ENCODE results near the gene PCED1B. TPM values are rescaled to one million over a fixed set of nuclear protein-coding genes. Genes with fewer than 3 reads are reported as not detected.

The PCED1B gene
- total and polyA plus RNA-seq, 4 experiments from 2014 or later, result 44.3 to 74.6 (median 47.8) TPM

- H3K4me3 ChIP-seq (ENCODE audit: low read length in 2 of 2), result no peak overlapping the region
- Mint-ChIP-seq H3K4me1 (peaks cover 18 to 32% (median 21%) of the 10 kb centered on the region in 4 donors), H3K27me3 (no peaks in the 10 kb centered on the region), H3K9me3 (peaks cover 0 to 5% (median 3%) of the 10 kb centered on the region in 8 donors), H3K27ac (peak overlapping the region in 1 of 7 donors; percentile 48), H3K4me3 (no peak overlapping the region), H3K36me3 (peaks cover 23 to 29% of the 10 kb centered on the region in 2 donors)
- H3K36me3 ChIP-seq (ENCODE audit: insufficient read depth, low read length), result no peaks in the 10 kb centered on the region
- H3K27ac ChIP-seq (ENCODE audit: low read depth, low read length), result no peak overlapping the region
- H3K9me3 ChIP-seq (ENCODE audit: control insufficient read depth in 1 of 2, low read length in 2 of 2), result no peaks in the 10 kb centered on the region
- intact Hi-C loops (cut with micrococcal nuclease), result loop anchor here (2.0 to 5.0 kb wide), 2 partner anchors 15 to 65 kb away; no protein-coding TSS in a partner anchor
- DNase-seq, result no peak
- H3K27me3 ChIP-seq (ENCODE audit: insufficient read depth, low read length), result no peaks in the 10 kb centered on the region
- ChIA-PET POLR2A (ENCODE audit: partially characterized antibody) (no interaction called here), CTCF (ENCODE audit: partially characterized antibody) (no interaction called here)
- peaks cover 17% of the 10 kb centered on the region for H3K4me1 ChIP-seq (ENCODE audit: insufficient read depth, low read length)
These were observed 68.3 kb downstream of the PCED1B start for GRCh38 chr12:47147739-47148138.

GRCh38 chr12:47149146-47149545, 69.7 kb downstream of the PCED1B start:
- no peak for DNase-seq
- peak overlapping the region in 1 of 7 donors; percentile 39 for H3K27ac Mint-ChIP-seq
- H3K4me1 Mint-ChIP-seq, result peaks cover 20 to 31% (median 24%) of the 10 kb centered on the region in 4 donors
- intact Hi-C loops (cut with micrococcal nuclease), result loop anchor here (5.0 kb wide), 1 partner anchor 67 kb away; no protein-coding TSS in a partner anchor
- ChIA-PET POLR2A (ENCODE audit: partially characterized antibody) (no interaction called here), CTCF (ENCODE audit: partially characterized antibody) (interaction anchor here (0.8 to 1.3 kb wide), 3 partner anchors 17 to 79 kb away, joined by 3 read pairs; no protein-coding TSS in a partner anchor)
- H3K36me3 Mint-ChIP-seq, result peaks cover 21 to 28% of the 10 kb centered on the region in 2 donors
- H3K27me3 Mint-ChIP-seq, result no peaks in the 10 kb centered on the region
- Histone ChIP-seq H3K36me3 (ENCODE audit: insufficient read depth, low read length) (no peaks in the 10 kb centered on the region), H3K4me3 (ENCODE audit: low read length in 2 of 2) (no peak overlapping the region), H3K4me1 (ENCODE audit: insufficient read depth, low read length) (peaks cover 17% of the 10 kb centered on the region), H3K27ac (ENCODE audit: low read depth, low read length) (no peak overlapping the region), H3K27me3 (ENCODE audit: insufficient read depth, low read length) (no peaks in the 10 kb centered on the region), H3K9me3 (ENCODE audit: control insufficient read depth in 1 of 2, low read length in 2 of 2) (no peaks in the 10 kb centered on the region)
- H3K4me3 Mint-ChIP-seq, result no peak overlapping the region
- peaks cover 0 to 5% (median 3%) of the 10 kb centered on the region in 8 donors for H3K9me3 Mint-ChIP-seq

GRCh38 chr12:47152095-47152494, 72.7 kb downstream of the PCED1B start:
- no peak overlapping the region for H3K27ac ChIP-seq (ENCODE audit: low read depth, low read length)
- peaks cover 20% of the 10 kb centered on the region for H3K4me1 ChIP-seq (ENCODE audit: insufficient read depth, low read length)
- peaks cover 13 to 28% of the 10 kb centered on the region in 2 donors for H3K36me3 Mint-ChIP-seq
- no peaks in the 10 kb centered on the region for H3K9me3 ChIP-seq (ENCODE audit: control insufficient read depth in 1 of 2, low read length in 2 of 2)
- peaks cover 0 to 5% (median 3%) of the 10 kb centered on the region in 8 donors for H3K9me3 Mint-ChIP-seq
- intact Hi-C loops (cut with micrococcal nuclease), result no loop called here
- DNase-seq, result no peak
- CTCF ChIA-PET (ENCODE audit: partially characterized antibody), result interaction anchor here (1.6 kb wide), 1 partner anchor 13 kb away, joined by 3 read pairs; no protein-coding TSS in a partner anchor
- no peak overlapping the region for H3K27ac Mint-ChIP-seq
- H3K4me3 Mint-ChIP-seq, result no peak overlapping the region
- POLR2A ChIA-PET (ENCODE audit: partially characterized antibody), result no interaction called here
- peaks cover 17 to 38% (median 28%) of the 10 kb centered on the region in 4 donors for H3K4me1 Mint-ChIP-seq
- H3K27me3 ChIP-seq (ENCODE audit: insufficient read depth, low read length), result no peaks in the 10 kb centered on the region
- H3K4me3 ChIP-seq (ENCODE audit: low read length in 2 of 2), result no peak overlapping the region
- H3K36me3 ChIP-seq (ENCODE audit: insufficient read depth, low read length), result no peaks in the 10 kb centered on the region
- H3K27me3 Mint-ChIP-seq, result no peaks in the 10 kb centered on the region

- POLR2A ChIA-PET (ENCODE audit: partially characterized antibody), result interaction anchor here (0.8 to 2.5 kb wide), 8 partner anchors 10 to 85 kb away, joined by 3 to 13 read pairs (median 3); partner anchors contain the start of genes AMIGO2 and PCED1B
- Histone ChIP-seq H3K9me3 (ENCODE audit: control insufficient read depth in 1 of 2, low read length in 2 of 2) (no peaks in the 10 kb centered on the region), H3K4me3 (ENCODE audit: low read length in 2 of 2) (no peak overlapping the region), H3K36me3 (ENCODE audit: insufficient read depth, low read length) (no peaks in the 10 kb centered on the region), H3K27ac (ENCODE audit: low read depth, low read length) (no peak overlapping the region), H3K4me1 (ENCODE audit: insufficient read depth, low read length) (peaks cover 29% of the 10 kb centered on the region), H3K27me3 (ENCODE audit: insufficient read depth, low read length) (no peaks in the 10 kb centered on the region)
- Mint-ChIP-seq H3K27me3 (no peaks in the 10 kb centered on the region), H3K9me3 (peaks cover 0 to 13% (median 5%) of the 10 kb centered on the region in 8 donors), H3K4me3 (no peak overlapping the region), H3K27ac (peak overlapping the region; percentile 28 to 93 (median 75)), H3K4me1 (peaks cover 29 to 50% (median 41%) of the 10 kb centered on the region in 4 donors), H3K36me3 (peaks cover 15 to 28% of the 10 kb centered on the region in 2 donors)
- CTCF ChIA-PET (ENCODE audit: partially characterized antibody), result interaction anchor here (0.9 to 2.0 kb wide), 4 partner anchors 9 to 123 kb away, joined by 3 to 5 read pairs (median 4); no protein-coding TSS in a partner anchor
- DNase-seq, result peak in 4 of 5 donors; percentile 5 to 24 (median 10)
- intact Hi-C loops (cut with micrococcal nuclease), result loop anchor here (5.0 kb wide), 2 partner anchors 37 to 57 kb away; no protein-coding TSS in a partner anchor
These were observed 76.2 kb downstream of the PCED1B start for GRCh38 chr12:47155457-47156166.

GRCh38 chr12:47156167-47156736, 76.8 kb downstream of the PCED1B start:
- no peak overlapping the region for H3K4me3 ChIP-seq (ENCODE audit: low read length in 2 of 2)
- Mint-ChIP-seq H3K4me3 (peak overlapping the region in 4 of 8 donors; percentile 9 to 60 (median 39)), H3K36me3 (peaks cover 20 to 33% of the 10 kb centered on the region in 2 donors), H3K9me3 (peaks cover 0 to 12% (median 5%) of the 10 kb centered on the region in 8 donors), H3K4me1 (peaks cover 31 to 49% (median 42%) of the 10 kb centered on the region in 4 donors), H3K27ac (peak overlapping the region; percentile 28 to 93 (median 73)), H3K27me3 (no peaks in the 10 kb centered on the region)
- H3K9me3 ChIP-seq (ENCODE audit: control insufficient read depth in 1 of 2, low read length in 2 of 2), result no peaks in the 10 kb centered on the region
- intact Hi-C loops (cut with micrococcal nuclease), result loop anchor here (5.0 kb wide), 2 partner anchors 36 to 56 kb away; no protein-coding TSS in a partner anchor
- peaks cover 32% of the 10 kb centered on the region for H3K4me1 ChIP-seq (ENCODE audit: insufficient read depth, low read length)
- no peaks in the 10 kb centered on the region for H3K27me3 ChIP-seq (ENCODE audit: insufficient read depth, low read length)
- peak in 4 of 5 donors; percentile 16 to 38 (median 24) for DNase-seq
- H3K27ac ChIP-seq (ENCODE audit: low read depth, low read length), result no peak overlapping the region
- POLR2A ChIA-PET (ENCODE audit: partially characterized antibody), result interaction anchor here (0.8 to 2.5 kb wide), 7 partner anchors 11 to 150 kb away, joined by 3 to 13 read pairs (median 3); partner anchors contain the start of genes AMIGO2 and PCED1B
- no peaks in the 10 kb centered on the region for H3K36me3 ChIP-seq (ENCODE audit: insufficient read depth, low read length)
- CTCF ChIA-PET (ENCODE audit: partially characterized antibody), result interaction anchor here (1.1 to 2.0 kb wide), 3 partner anchors 9 to 124 kb away, joined by 3 to 5 read pairs (median 3); no protein-coding TSS in a partner anchor

GRCh38 chr12:47158792-47159191, 79.4 kb downstream of the PCED1B start:
- Histone ChIP-seq H3K4me3 (ENCODE audit: low read length in 2 of 2) (no peak overlapping the region), H3K27ac (ENCODE audit: low read depth, low read length) (no peak overlapping the region), H3K9me3 (ENCODE audit: control insufficient read depth in 1 of 2, low read length in 2 of 2) (no peaks in the 10 kb centered on the region), H3K27me3 (ENCODE audit: insufficient read depth, low read length) (no peaks in the 10 kb centered on the region), H3K36me3 (ENCODE audit: insufficient read depth, low read length) (no peaks in the 10 kb centered on the region), H3K4me1 (ENCODE audit: insufficient read depth, low read length) (peaks cover 32% of the 10 kb centered on the region)
- Mint-ChIP-seq H3K36me3 (peaks cover 36 to 47% of the 10 kb centered on the region in 2 donors), H3K9me3 (peaks cover 0 to 14% (median 4%) of the 10 kb centered on the region in 8 donors), H3K27me3 (no peaks in the 10 kb centered on the region), H3K4me1 (peaks cover 36 to 53% (median 42%) of the 10 kb centered on the region in 4 donors), H3K4me3 (peak overlapping the region in 1 of 8 donors; percentile 7), H3K27ac (peak overlapping the region in 4 of 7 donors; percentile 2 to 59 (median 7))
- intact Hi-C loops (cut with micrococcal nuclease), result loop anchor here (5.0 kb wide), 2 partner anchors 34 to 54 kb away; no protein-coding TSS in a partner anchor
- DNase-seq, result no peak
- POLR2A ChIA-PET (ENCODE audit: partially characterized antibody), result no interaction called here
- CTCF ChIA-PET (ENCODE audit: partially characterized antibody), result interaction anchor here (1.3 kb wide), 1 partner anchor 148 kb away, joined by 3 read pairs; no protein-coding TSS in a partner anchor
